ENCODE results near the gene MTTP. TPM values are rescaled to one million over a fixed set of nuclear protein-coding genes. Genes with fewer than 3 reads are reported as not detected.

Gene MTTP
- total and polyA plus RNA-seq, 2 donors (not counting 1 experiment from before 2014, with no cell fraction given), result 0.03 to 0.83 TPM

DNA sequence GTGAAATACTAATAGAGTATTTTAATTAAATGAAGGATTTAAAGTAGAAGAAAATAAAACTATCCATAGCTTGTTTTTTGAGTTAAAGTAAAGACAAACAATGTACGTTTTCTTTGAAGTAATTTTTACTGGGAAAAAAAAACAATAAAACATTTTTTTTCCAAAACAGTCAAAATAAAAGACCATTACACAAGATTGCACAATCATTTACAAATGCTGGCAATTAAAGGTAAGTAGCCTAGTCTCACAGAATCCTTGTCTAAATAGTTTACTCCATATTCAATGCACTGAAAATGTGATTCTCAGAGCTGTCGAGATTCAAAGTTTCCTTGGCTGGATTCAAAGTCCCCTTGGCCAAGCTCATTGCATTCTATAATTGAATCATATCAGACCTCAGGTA is 61.8 kb downstream of the MTTP start:
- H3K4me2 ChIP-seq (ENCODE audit: extremely low read depth, insufficient read depth, low read length), result no peak overlapping the region
- no peaks in the 10 kb centered on the region for H3K4me1 ChIP-seq (ENCODE audit: control insufficient read depth, extremely low read depth, insufficient read depth, low read length)
- no peaks in the 10 kb centered on the region for H3K79me2 ChIP-seq (ENCODE audit: control insufficient read depth, insufficient read depth, low read length)
- no peak overlapping the region for H3K27ac ChIP-seq (ENCODE audit: insufficient read depth, low read length)
- no peak for DNase-seq (ENCODE audit: low read depth in 2 of 2)
- H3K9ac ChIP-seq (ENCODE audit: insufficient read depth, low read length), result no peak overlapping the region
- H3K9me3 ChIP-seq (ENCODE audit: control insufficient read depth, insufficient read depth, low read depth, low read length), result no peaks in the 10 kb centered on the region
- no peaks in the 10 kb centered on the region for H4K20me1 ChIP-seq (ENCODE audit: control insufficient read depth, extremely low read depth, insufficient read depth, low read length)
- no peak overlapping the region for H3K4me3 ChIP-seq (replicated peaks in 1 of 4; ENCODE audit: control extremely low read depth in 1 of 4, insufficient read depth in 1 of 4, low read depth in 3 of 4, low read length in 4 of 4)
- H3K27me3 ChIP-seq (ENCODE audit: control insufficient read depth, insufficient read depth, low read length), result no peaks in the 10 kb centered on the region
- TF ChIP-seq, protein P1, sequence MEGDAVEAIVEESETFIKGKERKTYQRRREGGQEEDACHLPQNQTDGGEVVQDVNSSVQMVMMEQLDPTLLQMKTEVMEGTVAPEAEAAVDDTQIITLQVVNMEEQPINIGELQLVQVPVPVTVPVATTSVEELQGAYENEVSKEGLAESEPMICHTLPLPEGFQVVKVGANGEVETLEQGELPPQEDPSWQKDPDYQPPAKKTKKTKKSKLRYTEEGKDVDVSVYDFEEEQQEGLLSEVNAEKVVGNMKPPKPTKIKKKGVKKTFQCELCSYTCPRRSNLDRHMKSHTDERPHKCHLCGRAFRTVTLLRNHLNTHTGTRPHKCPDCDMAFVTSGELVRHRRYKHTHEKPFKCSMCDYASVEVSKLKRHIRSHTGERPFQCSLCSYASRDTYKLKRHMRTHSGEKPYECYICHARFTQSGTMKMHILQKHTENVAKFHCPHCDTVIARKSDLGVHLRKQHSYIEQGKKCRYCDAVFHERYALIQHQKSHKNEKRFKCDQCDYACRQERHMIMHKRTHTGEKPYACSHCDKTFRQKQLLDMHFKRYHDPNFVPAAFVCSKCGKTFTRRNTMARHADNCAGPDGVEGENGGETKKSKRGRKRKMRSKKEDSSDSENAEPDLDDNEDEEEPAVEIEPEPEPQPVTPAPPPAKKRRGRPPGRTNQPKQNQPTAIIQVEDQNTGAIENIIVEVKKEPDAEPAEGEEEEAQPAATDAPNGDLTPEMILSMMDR (conservative IDR thresholded peaks at IDR 0.05 in 1 of 2, IDR thresholded peaks at IDR 0.05 in 1 of 2; ENCODE audit: low read depth in 1 of 2, low read length in 2 of 2), result no peak
- no peak for TF ChIP-seq EZH2 (IDR thresholded peaks at IDR 0.05; ENCODE audit: low read length, missing control alignments)
- no peak overlapping the region for H2AFZ ChIP-seq (ENCODE audit: low read length)
- no peaks in the 10 kb centered on the region for H3K36me3 ChIP-seq (ENCODE audit: control insufficient read depth, insufficient read depth, low read length)

DNA sequence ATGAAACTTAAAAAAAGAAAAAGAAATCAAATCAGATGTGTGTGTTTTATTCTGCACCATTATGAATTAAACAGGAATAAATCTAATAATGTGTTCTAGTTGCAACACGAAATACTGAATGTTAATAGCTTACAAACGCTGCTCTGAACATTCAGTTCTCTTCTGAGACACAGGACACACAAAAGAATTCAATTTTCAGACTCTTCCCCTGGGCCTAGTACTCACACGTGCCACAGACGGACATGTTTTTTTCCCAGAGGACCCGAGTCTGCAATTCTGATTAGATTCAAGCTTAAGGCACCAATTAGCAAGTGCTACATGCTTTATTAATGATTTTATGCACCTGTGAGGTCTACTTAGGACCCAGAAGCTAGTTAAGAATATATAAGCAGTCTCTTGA is 62.5 kb downstream of the MTTP start:
- Histone ChIP-seq H3K36me3 (ENCODE audit: control insufficient read depth, insufficient read depth, low read length) (no peaks in the 10 kb centered on the region), H3K9ac (ENCODE audit: insufficient read depth, low read length) (no peak overlapping the region), H3K27me3 (ENCODE audit: control insufficient read depth, insufficient read depth, low read length) (no peaks in the 10 kb centered on the region), H4K20me1 (ENCODE audit: control insufficient read depth, extremely low read depth, insufficient read depth, low read length) (no peaks in the 10 kb centered on the region), H3K27ac (ENCODE audit: insufficient read depth, low read length) (no peak overlapping the region), H3K9me3 (ENCODE audit: control insufficient read depth, insufficient read depth, low read depth, low read length) (no peaks in the 10 kb centered on the region), H2AFZ (ENCODE audit: low read length) (no peak overlapping the region), H3K4me1 (ENCODE audit: control insufficient read depth, extremely low read depth, insufficient read depth, low read length) (no peaks in the 10 kb centered on the region), H3K4me2 (ENCODE audit: extremely low read depth, insufficient read depth, low read length) (no peak overlapping the region), H3K4me3 (replicated peaks in 1 of 4; ENCODE audit: control extremely low read depth in 1 of 4, insufficient read depth in 1 of 4, low read depth in 3 of 4, low read length in 4 of 4) (no peak overlapping the region), H3K79me2 (ENCODE audit: control insufficient read depth, insufficient read depth, low read length) (no peaks in the 10 kb centered on the region)
- DNase-seq (ENCODE audit: low read depth in 2 of 2), result no peak
- TF ChIP-seq, protein P1 (conservative IDR thresholded peaks at IDR 0.05 in 1 of 2, IDR thresholded peaks at IDR 0.05 in 1 of 2; ENCODE audit: low read depth in 1 of 2, low read length in 2 of 2), result no peak
- no peak for TF ChIP-seq EZH2 (IDR thresholded peaks at IDR 0.05; ENCODE audit: low read length, missing control alignments)

DNA sequence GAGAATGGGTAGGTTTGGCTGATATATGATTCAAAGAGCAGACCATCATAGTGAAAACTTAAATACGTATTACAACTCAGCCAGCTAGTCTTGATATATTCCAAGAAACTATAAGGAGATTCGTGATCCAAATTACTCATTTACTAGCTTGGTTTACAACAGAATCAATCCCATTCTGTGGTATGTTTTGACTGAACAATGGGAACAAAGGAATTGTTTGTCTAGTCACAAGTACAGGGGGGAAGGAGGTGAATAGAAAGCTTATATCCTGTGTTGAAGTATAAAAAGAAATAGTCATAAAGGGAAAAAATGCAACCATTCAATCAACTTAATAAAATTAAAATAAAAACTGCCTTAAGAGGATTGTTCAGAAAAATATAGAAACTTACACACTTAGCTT is 66.1 kb downstream of the MTTP start:
- Histone ChIP-seq H3K27me3 (ENCODE audit: control insufficient read depth, insufficient read depth, low read length) (no peaks in the 10 kb centered on the region), H3K79me2 (ENCODE audit: control insufficient read depth, insufficient read depth, low read length) (no peaks in the 10 kb centered on the region)
- TF ChIP-seq, protein P1 (conservative IDR thresholded peaks at IDR 0.05 in 1 of 2, IDR thresholded peaks at IDR 0.05 in 1 of 2; ENCODE audit: low read depth in 1 of 2, low read length in 2 of 2), result no peak
- TF ChIP-seq EZH2 (IDR thresholded peaks at IDR 0.05; ENCODE audit: low read length, missing control alignments), result no peak

More for the DNA sequence above, 66.1 kb downstream of the MTTP start:
- H3K4me2 ChIP-seq (ENCODE audit: extremely low read depth, insufficient read depth, low read length), result no peak overlapping the region
- no peaks in the 10 kb centered on the region for H3K4me1 ChIP-seq (ENCODE audit: control insufficient read depth, extremely low read depth, insufficient read depth, low read length)
- H2AFZ ChIP-seq (ENCODE audit: low read length), result no peak overlapping the region
- H3K4me3 ChIP-seq (replicated peaks in 1 of 4; ENCODE audit: control extremely low read depth in 1 of 4, insufficient read depth in 1 of 4, low read depth in 3 of 4, low read length in 4 of 4), result no peak overlapping the region
- H4K20me1 ChIP-seq (ENCODE audit: control insufficient read depth, extremely low read depth, insufficient read depth, low read length), result no peaks in the 10 kb centered on the region
- no peaks in the 10 kb centered on the region for H3K9me3 ChIP-seq (ENCODE audit: control insufficient read depth, insufficient read depth, low read depth, low read length)
- no peak overlapping the region for H3K9ac ChIP-seq (ENCODE audit: insufficient read depth, low read length)
- H3K27ac ChIP-seq (ENCODE audit: insufficient read depth, low read length), result no peak overlapping the region
- no peak for DNase-seq (ENCODE audit: low read depth in 2 of 2)
- H3K36me3 ChIP-seq (ENCODE audit: control insufficient read depth, insufficient read depth, low read length), result no peaks in the 10 kb centered on the region
